Measurements from ENCODE around the gene SF3A1. TPM values are rescaled to one million over a fixed set of nuclear protein-coding genes. Genes with fewer than 3 reads are reported as not detected.

The SF3A1 gene
- total RNA-seq, 1 donor from 2014 or later, result 157 TPM

DNA sequence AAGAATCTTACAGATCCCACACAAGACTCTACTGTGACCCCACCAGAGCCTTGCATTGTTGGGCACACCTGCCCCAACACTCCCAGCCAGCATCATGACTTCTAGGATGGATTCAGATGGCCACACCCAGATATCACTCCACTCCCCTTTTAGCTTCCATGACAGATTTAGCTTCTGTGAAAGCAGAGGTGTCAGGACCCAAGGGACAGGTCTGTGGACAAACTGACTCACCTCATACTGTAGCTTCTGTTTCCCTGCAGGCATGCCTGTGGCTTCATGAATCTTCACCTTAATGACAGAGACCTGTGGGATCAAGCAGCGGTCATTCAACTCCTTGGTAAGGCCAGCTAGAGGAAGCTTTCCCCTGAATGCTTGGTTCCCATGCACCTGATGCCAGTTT lies 21.5 kb downstream of the SF3A1 start:
- Mint-ChIP-seq H3K27me3 (ENCODE audit: unreplicated experiment) (no peaks in the 10 kb centered on the region), H3K27ac (ENCODE audit: unreplicated experiment) (no peak overlapping the region), H3K4me1 (ENCODE audit: low read depth, unreplicated experiment) (no peaks in the 10 kb centered on the region), H3K4me3 (ENCODE audit: unreplicated experiment) (no peak overlapping the region), H3K9me3 (ENCODE audit: unreplicated experiment) (no peaks in the 10 kb centered on the region), H3K36me3 (ENCODE audit: unreplicated experiment) (peaks cover 4% of the 10 kb centered on the region)
- DNase-seq, result no peak
- TF ChIP-seq, protein P1, sequence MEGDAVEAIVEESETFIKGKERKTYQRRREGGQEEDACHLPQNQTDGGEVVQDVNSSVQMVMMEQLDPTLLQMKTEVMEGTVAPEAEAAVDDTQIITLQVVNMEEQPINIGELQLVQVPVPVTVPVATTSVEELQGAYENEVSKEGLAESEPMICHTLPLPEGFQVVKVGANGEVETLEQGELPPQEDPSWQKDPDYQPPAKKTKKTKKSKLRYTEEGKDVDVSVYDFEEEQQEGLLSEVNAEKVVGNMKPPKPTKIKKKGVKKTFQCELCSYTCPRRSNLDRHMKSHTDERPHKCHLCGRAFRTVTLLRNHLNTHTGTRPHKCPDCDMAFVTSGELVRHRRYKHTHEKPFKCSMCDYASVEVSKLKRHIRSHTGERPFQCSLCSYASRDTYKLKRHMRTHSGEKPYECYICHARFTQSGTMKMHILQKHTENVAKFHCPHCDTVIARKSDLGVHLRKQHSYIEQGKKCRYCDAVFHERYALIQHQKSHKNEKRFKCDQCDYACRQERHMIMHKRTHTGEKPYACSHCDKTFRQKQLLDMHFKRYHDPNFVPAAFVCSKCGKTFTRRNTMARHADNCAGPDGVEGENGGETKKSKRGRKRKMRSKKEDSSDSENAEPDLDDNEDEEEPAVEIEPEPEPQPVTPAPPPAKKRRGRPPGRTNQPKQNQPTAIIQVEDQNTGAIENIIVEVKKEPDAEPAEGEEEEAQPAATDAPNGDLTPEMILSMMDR (IDR thresholded peaks at IDR 0.05; ENCODE audit: partially characterized antibody, unreplicated experiment), result no peak

DNA sequence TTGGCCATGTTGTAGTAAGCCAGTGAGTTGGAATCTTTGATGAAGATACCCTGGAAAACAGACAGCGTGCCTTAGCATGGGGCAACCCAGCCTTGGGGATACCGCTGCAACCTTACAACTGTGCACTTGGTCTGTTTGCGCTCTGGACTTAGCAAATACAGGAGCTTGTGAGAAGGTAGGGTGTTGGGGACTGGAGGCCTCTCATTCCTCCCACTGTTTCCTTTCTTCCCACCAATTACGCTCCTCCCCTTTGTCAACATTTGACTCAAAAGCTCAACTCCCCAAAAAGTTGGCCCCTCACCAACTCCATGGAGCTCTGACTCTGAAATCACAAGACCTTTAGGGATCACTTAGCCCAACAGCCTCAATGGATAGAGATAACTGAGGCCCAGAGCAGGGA lies 22.0 kb downstream of the SF3A1 start:
- Mint-ChIP-seq H3K4me1 (ENCODE audit: low read depth, unreplicated experiment) (no peaks in the 10 kb centered on the region), H3K9me3 (ENCODE audit: unreplicated experiment) (no peaks in the 10 kb centered on the region), H3K4me3 (ENCODE audit: unreplicated experiment) (no peak overlapping the region), H3K27me3 (ENCODE audit: unreplicated experiment) (peaks cover 3% of the 10 kb centered on the region), H3K27ac (ENCODE audit: unreplicated experiment) (no peak overlapping the region), H3K36me3 (ENCODE audit: unreplicated experiment) (peaks cover 4% of the 10 kb centered on the region)
- no peak for DNase-seq
- TF ChIP-seq, protein P1 (IDR thresholded peaks at IDR 0.05; ENCODE audit: partially characterized antibody, unreplicated experiment), result no peak

DNA sequence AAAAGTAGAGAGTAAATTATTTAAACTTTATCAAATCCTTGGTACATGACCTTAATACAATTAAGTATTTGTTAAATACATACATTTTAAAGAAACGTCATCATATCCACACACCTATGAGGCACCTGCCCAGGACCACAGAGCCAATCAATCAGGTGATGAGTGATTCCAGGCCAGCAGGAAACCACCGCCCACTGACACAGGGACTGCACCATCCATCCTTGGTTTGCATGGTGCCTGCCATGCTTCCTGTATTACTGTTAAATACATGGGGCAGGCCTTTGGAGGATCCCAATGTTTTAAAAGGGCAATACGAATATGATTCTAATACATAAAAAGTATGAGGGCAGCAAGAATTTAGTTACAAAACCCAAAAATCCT lies 23.0 kb downstream of the SF3A1 start:
- H3K4me1 Mint-ChIP-seq (ENCODE audit: low read depth, unreplicated experiment), result no peaks in the 10 kb centered on the region
- no peak overlapping the region for H3K27ac Mint-ChIP-seq (ENCODE audit: unreplicated experiment)
- no peaks in the 10 kb centered on the region for H3K9me3 Mint-ChIP-seq (ENCODE audit: unreplicated experiment)
- DNase-seq, result no peak
- H3K27me3 Mint-ChIP-seq (ENCODE audit: unreplicated experiment), result peaks cover 3% of the 10 kb centered on the region
- TF ChIP-seq, protein P1 (IDR thresholded peaks at IDR 0.05; ENCODE audit: partially characterized antibody, unreplicated experiment), result no peak
- no peak overlapping the region for H3K4me3 Mint-ChIP-seq (ENCODE audit: unreplicated experiment)
- H3K36me3 Mint-ChIP-seq (ENCODE audit: unreplicated experiment), result peaks cover 4% of the 10 kb centered on the region

DNA sequence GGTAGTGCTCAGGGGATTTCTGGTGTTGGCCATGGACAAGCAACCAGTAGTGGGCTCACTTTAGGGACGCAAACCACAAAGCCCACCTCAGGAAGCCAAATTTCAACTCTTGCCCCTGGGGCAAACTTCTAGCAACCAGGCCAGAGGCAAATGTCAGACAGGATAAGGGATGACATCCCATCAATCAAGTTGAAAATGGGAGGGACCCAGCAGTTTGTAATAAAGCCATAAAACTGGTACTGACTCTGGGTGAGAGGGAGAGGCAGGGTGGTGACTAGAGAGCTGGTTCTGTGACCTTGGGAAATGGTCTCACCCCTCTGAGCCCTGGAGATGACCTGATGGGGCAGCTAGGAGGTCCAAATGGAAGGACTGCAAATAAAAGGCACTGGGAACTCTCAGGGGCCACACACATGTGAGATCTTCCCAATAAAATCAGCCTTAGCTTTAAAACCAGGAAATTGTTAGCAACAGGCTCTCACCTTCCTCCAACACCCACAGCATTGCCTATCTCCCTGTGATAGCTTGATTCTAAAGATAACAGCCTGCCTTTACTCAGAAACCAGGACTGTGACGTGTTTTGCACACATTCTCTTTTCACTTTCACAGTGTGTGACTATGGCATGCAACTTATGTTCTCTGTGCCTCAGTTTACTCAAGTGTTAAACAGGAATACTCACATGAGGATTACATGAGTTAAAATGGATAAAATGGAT lies 23.5 kb downstream of the SF3A1 start:
- H3K27me3 Mint-ChIP-seq (ENCODE audit: unreplicated experiment), result peaks cover 3% of the 10 kb centered on the region
- no peaks in the 10 kb centered on the region for H3K9me3 Mint-ChIP-seq (ENCODE audit: unreplicated experiment)
- H3K36me3 Mint-ChIP-seq (ENCODE audit: unreplicated experiment), result peaks cover 4% of the 10 kb centered on the region
- no peak overlapping the region for H3K27ac Mint-ChIP-seq (ENCODE audit: unreplicated experiment)
- DNase-seq, result no peak
- H3K4me1 Mint-ChIP-seq (ENCODE audit: low read depth, unreplicated experiment), result no peaks in the 10 kb centered on the region
- TF ChIP-seq, protein P1 (IDR thresholded peaks at IDR 0.05; ENCODE audit: partially characterized antibody, unreplicated experiment), result no peak
- H3K4me3 Mint-ChIP-seq (ENCODE audit: unreplicated experiment), result no peak overlapping the region

DNA sequence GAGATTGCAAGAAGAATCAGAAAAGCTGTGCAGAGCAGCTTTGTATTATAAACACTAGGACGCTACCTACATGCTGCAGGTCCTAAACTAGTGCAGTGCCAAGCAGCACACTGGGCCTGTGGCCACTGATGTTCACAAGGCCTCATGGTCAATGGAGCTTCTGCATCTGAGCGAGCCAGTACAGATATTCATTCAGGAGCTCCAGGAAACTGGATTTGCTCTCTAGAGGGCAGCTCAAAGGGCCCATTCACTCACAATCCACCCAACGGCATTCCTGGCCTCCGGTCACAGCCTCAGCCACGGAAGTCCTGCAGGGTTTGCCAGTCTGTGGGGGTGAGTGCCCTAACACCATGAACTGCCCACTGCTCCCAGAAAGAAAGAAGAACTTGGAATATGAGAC lies 24.1 kb downstream of the SF3A1 start:
- H3K4me3 Mint-ChIP-seq (ENCODE audit: unreplicated experiment), result no peak overlapping the region
- no peaks in the 10 kb centered on the region for H3K4me1 Mint-ChIP-seq (ENCODE audit: low read depth, unreplicated experiment)
- H3K27ac Mint-ChIP-seq (ENCODE audit: unreplicated experiment), result no peak overlapping the region
- peaks cover 4% of the 10 kb centered on the region for H3K36me3 Mint-ChIP-seq (ENCODE audit: unreplicated experiment)
- H3K9me3 Mint-ChIP-seq (ENCODE audit: unreplicated experiment), result peaks cover under 1% of the 10 kb centered on the region
- TF ChIP-seq, protein P1 (IDR thresholded peaks at IDR 0.05; ENCODE audit: partially characterized antibody, unreplicated experiment), result no peak
- peaks cover 3% of the 10 kb centered on the region for H3K27me3 Mint-ChIP-seq (ENCODE audit: unreplicated experiment)
- no peak for DNase-seq
